Uterus (tissue), 4 donors: ENCODE measurements around the gene LORICRIN. TPM values are rescaled to one million over a fixed set of nuclear protein-coding genes. Genes with fewer than 3 reads are reported as not detected.

ENCODE experiments used
- DNase-seq, 2 donors: peaks; one replicate each; pipeline ENCODE4 v3.0.0-alpha.2; 2019 to 2020
- H3K27ac ChIP-seq, 2 donors: fragments of 200-600 bp; sonication (generic); 1 replicate in 1 of 2; 2 replicates in 1 of 2; pipeline ENCODE4 v1.5.1; 2016 to 2018
- H3K27me3 ChIP-seq, 2 donors: fragments of 200-600 bp; sonication (generic); one replicate each; pipeline ENCODE4 v1.5.1; 2018 to 2019; ENCODE audit warnings: control low read depth in 1 of 2
- H3K36me3 ChIP-seq, 2 donors: fragments of 200-600 bp; sonication (generic); one replicate each; pipeline ENCODE4 v1.5.1; 2019; ENCODE audit warnings: control low read depth in 1 of 2
- H3K4me1 ChIP-seq, 2 donors: fragments of 200-600 bp; sonication (generic); one replicate each; pipeline ENCODE4 v1.5.1; 2018 to 2019; ENCODE audit warnings: control low read depth in 1 of 2
- H3K4me3 ChIP-seq, 2 donors: fragments of 200-600 bp; sonication (generic); 1 replicate in 1 of 2; 2 replicates in 1 of 2; pipeline ENCODE4 v1.5.1; 2018 to 2019; ENCODE audit warnings: mild to moderate bottlenecking in 1 of 2
- H3K9me3 ChIP-seq, 2 donors: fragments of 200-600 bp; sonication (generic); one replicate each; pipeline ENCODE4 v1.5.1; 2019; ENCODE audit warnings: control low read depth in 1 of 2
- POLR2A ChIP-seq, 2 donors: fragments of 450-650 bp; IDR thresholded peaks; one replicate each; pipeline ENCODE4 v1.6.1; 2016; ENCODE audit warnings: antibody characterized with exemption in 2 of 2, mild to moderate bottlenecking in 1 of 2, moderate library complexity in 1 of 2
- intact Hi-C: fragments of 100-400 bp; cut with DNase I; formaldehyde crosslinking; loops from one replicate; pipeline ENCODE4 v1.15.1; 2023; ENCODE audit warnings: low total_unique reads
- total RNA-seq, 4 donors: library from RNA; depleted of rRNA in 3 of 4; stranded (reverse); fragments of >200 nt in 3 of 4; gene quantifications; one replicate each; pipeline versions ENCODE4 v1.1.0 to v1.2.4, GENCODE V29; 2014 to 2023
- TF ChIP-seq, protein P1 (sequence below), 4 experiments: fragments of 200-600 bp in 2 of 4; fragments of 450-650 bp in 2 of 4; sonication (generic) in 2 of 4; IDR thresholded peaks; one replicate each; pipeline ENCODE4 v1.5.1; 2016 to 2019; ENCODE audit warnings: antibody characterized with exemption in 4 of 4, mild to moderate bottlenecking in 2 of 4, moderate library complexity in 1 of 4
- donor health status: DM: yes; HTN: yes; CAD: no.

The LORICRIN gene
- total RNA-seq, 4 donors from 2014 or later: not detected

DNA sequence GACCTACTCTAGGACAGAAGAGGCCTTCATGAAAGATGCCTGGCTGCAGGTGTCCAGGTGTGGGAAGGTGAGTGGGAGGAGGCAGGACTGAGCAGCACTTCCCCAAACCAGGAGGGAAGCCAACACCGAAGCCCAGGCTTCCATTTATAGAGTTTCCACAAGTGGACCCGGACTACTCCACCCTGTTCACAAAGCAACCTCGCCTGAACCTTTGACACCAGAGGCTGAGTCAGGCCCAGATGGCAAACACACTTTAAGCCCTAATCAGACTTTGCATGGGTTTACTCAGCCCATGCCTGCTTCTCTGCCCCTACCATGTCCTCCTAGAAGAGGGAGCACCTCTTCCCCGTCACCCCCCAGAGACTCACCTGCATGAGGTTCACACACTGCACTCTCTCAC lies 28.1 kb upstream of the LORICRIN start:
- Histone ChIP-seq H3K9me3 (no peaks in the 10 kb centered on the region), H3K27ac (no peak overlapping the region), H3K4me1 (no peaks in the 10 kb centered on the region), H3K4me3 (no peak overlapping the region), H3K36me3 (no peaks in the 10 kb centered on the region), H3K27me3 (peaks cover 0 to 3% of the 10 kb centered on the region in 2 donors)
- intact Hi-C loops: no loop called here
- TF ChIP-seq POLR2A (IDR thresholded peaks at IDR 0.05): no peak
- TF ChIP-seq, protein P1, sequence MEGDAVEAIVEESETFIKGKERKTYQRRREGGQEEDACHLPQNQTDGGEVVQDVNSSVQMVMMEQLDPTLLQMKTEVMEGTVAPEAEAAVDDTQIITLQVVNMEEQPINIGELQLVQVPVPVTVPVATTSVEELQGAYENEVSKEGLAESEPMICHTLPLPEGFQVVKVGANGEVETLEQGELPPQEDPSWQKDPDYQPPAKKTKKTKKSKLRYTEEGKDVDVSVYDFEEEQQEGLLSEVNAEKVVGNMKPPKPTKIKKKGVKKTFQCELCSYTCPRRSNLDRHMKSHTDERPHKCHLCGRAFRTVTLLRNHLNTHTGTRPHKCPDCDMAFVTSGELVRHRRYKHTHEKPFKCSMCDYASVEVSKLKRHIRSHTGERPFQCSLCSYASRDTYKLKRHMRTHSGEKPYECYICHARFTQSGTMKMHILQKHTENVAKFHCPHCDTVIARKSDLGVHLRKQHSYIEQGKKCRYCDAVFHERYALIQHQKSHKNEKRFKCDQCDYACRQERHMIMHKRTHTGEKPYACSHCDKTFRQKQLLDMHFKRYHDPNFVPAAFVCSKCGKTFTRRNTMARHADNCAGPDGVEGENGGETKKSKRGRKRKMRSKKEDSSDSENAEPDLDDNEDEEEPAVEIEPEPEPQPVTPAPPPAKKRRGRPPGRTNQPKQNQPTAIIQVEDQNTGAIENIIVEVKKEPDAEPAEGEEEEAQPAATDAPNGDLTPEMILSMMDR (IDR thresholded peaks at IDR 0.05): no peak
- no peak for DNase-seq

DNA sequence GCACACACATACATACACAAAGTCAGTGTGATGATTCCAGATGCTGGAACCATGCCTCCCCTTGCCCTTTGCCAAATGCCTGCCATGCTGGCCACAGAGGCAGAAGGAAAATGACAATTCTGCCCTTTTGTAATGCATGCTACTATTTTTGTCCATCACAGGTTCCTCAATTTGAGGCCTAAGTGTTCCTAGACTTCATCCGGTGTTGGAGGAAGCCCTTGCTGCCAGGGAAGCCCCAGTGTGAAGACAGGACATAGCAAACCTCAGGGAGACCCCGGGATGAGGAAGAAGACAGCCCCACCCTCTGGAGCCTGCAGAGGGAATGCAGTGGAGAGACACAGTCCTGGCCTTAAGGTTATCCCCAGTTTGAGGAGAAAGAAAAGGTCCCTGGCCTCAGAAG lies 27.7 kb upstream of the LORICRIN start:
- no peaks in the 10 kb centered on the region for H3K4me1 ChIP-seq

DNA sequence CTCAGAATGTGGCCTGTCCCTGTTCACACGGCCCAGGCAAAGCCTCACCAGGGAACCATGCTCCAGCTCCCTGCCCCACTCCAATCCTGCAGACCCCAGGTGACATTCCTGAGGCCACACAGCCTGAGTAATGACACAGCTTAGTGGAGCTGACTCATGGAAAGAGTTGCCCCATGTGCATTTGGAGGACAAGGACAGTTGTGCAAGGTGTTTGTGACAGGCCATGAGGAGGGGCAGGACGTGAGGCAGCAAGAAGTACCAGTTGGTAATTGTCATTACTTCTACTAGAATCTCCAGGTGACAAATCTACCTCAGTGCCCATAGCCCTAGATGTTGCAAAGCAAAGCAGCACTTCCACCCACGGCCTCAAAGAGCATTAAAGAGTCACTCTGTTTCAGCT lies 26.9 kb upstream of the LORICRIN start:
- TF ChIP-seq POLR2A (IDR thresholded peaks at IDR 0.05): no peak
- TF ChIP-seq, protein P1 (IDR thresholded peaks at IDR 0.05): no peak
- H3K27ac ChIP-seq: no peak overlapping the region
- H3K36me3 ChIP-seq: no peaks in the 10 kb centered on the region
- intact Hi-C loops: no loop called here
- no peaks in the 10 kb centered on the region for H3K9me3 ChIP-seq
- DNase-seq: no peak
- H3K4me3 ChIP-seq: no peak overlapping the region
- H3K27me3 ChIP-seq: no peaks in the 10 kb centered on the region
- H3K4me1 ChIP-seq: no peaks in the 10 kb centered on the region

More for the DNA sequence above, 27.7 kb upstream of the LORICRIN start:
- H3K27ac ChIP-seq: no peak overlapping the region
- H3K4me3 ChIP-seq: no peak overlapping the region
- H3K9me3 ChIP-seq: no peaks in the 10 kb centered on the region
- intact Hi-C loops: no loop called here
- no peaks in the 10 kb centered on the region for H3K36me3 ChIP-seq
- DNase-seq: no peak
- TF ChIP-seq, protein P1 (IDR thresholded peaks at IDR 0.05): no peak
- no peak for TF ChIP-seq POLR2A (IDR thresholded peaks at IDR 0.05)
- no peaks in the 10 kb centered on the region for H3K27me3 ChIP-seq

DNA sequence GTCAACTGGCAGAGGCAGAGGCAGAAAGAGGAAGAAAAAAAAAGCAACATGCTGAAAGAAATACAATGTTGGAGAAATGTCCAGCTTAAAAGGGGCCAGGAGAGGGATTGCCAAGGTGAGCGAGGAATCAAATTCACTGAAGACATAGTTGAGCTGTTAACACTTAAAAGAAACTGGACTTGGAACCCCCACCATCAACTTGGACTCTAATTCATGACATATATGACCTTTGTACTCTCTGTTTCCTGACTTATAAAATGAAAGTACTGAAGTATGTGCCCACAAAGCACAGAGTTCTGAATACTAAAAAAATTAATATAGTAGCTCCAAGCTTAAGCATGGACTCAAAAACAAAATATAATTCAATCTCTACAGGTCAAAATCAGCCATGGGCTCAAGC lies 26.0 kb upstream of the LORICRIN start:
- Histone ChIP-seq H3K4me1 (no peaks in the 10 kb centered on the region), H3K27ac (no peak overlapping the region), H3K4me3 (no peak overlapping the region), H3K36me3 (no peaks in the 10 kb centered on the region), H3K27me3 (no peaks in the 10 kb centered on the region), H3K9me3 (no peaks in the 10 kb centered on the region)
- intact Hi-C loops: no loop called here
- no peak for DNase-seq
- TF ChIP-seq, protein P1 (IDR thresholded peaks at IDR 0.05): no peak
- no peak for TF ChIP-seq POLR2A (IDR thresholded peaks at IDR 0.05)

DNA sequence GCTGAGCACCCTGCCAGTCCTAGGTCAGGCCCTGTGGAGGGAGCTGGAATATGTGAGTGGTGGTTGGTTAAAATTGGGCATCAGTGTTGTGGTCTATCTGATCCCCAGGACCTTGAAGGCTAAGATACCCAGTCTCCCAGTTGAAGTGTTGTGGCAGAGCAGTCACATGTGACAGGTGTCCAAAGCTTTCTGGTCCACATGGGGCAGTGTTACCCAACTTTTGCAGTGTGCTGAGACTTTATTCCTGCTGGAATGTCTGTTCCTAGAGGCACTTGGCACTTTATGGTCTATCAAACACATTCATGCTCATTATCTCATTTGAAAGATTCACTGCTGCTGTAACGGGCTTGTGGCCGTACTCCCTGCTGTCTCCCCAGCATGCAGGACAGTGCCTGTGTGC lies 21.0 kb upstream of the LORICRIN start:
- DNase-seq: no peak
- Histone ChIP-seq H3K4me1 (no peaks in the 10 kb centered on the region), H3K27me3 (no peaks in the 10 kb centered on the region), H3K9me3 (no peaks in the 10 kb centered on the region), H3K27ac (no peak overlapping the region), H3K36me3 (no peaks in the 10 kb centered on the region), H3K4me3 (no peak overlapping the region)
- no peak for TF ChIP-seq POLR2A (IDR thresholded peaks at IDR 0.05)
- TF ChIP-seq, protein P1 (IDR thresholded peaks at IDR 0.05): no peak
- intact Hi-C loops: no loop called here
